Kidney (tissue), 14 donors: ENCODE data around the gene MPI. TPM values are rescaled to one million over a fixed set of nuclear protein-coding genes. Genes with fewer than 3 reads are reported as not detected.

Experiments used
- DNase-seq, 5 donors: peaks; one replicate each; pipeline ENCODE4 v3.0.0-alpha.2; 2013 to 2020
- FAIRE-seq: peaks from 2 replicates; lab custom pipeline; 2012; peaks lifted over from hg19 to GRCh38; lab: Jason Lieb, UNC
- H3K27ac ChIP-seq, 2 donors: one replicate each; pipeline ENCODE4 v1.7.0; 2013; ENCODE audit warnings: low read depth in 2 of 2, low read length in 2 of 2, inconsistent platforms in 1 of 2
- H3K27me3 ChIP-seq: one replicate; pipeline ENCODE4 v1.7.1; 2013; ENCODE audit warnings: low read length, inconsistent platforms; ENCODE audit not compliant: control insufficient read depth, insufficient read depth
- H3K36me3 ChIP-seq, 3 donors: one replicate each; pipeline versions ENCODE4 v1.7.0 to v1.7.1; 2013; ENCODE audit warnings: low read length in 3 of 3, control low read depth in 1 of 3, inconsistent platforms in 1 of 3; ENCODE audit not compliant: insufficient read depth in 3 of 3, control insufficient read depth in 2 of 3
- H3K4me1 ChIP-seq, 3 donors: one replicate each; pipeline versions ENCODE4 v1.7.0 to v1.7.1; 2013; ENCODE audit warnings: low read length in 3 of 3, inconsistent platforms in 1 of 3, low read depth in 1 of 3; ENCODE audit not compliant: control insufficient read depth in 2 of 3, insufficient read depth in 2 of 3
- H3K4me3 ChIP-seq, 3 donors: one replicate each; pipeline versions ENCODE4 v1.7.0 to v1.8.1; 2013; ENCODE audit warnings: low read length in 3 of 3, control low read depth in 1 of 3, inconsistent platforms in 1 of 3
- H3K9ac ChIP-seq, 3 donors: one replicate each; pipeline versions ENCODE4 v1.7.0 to v1.7.1; 2013; ENCODE audit warnings: low read length in 3 of 3, control low read depth in 1 of 3, inconsistent platforms in 1 of 3
- H3K9me3 ChIP-seq, 3 donors: one replicate each; pipeline versions ENCODE4 v1.7.0 to v1.7.1; 2013; ENCODE audit warnings: low read length in 3 of 3, control low read depth in 1 of 3, inconsistent platforms in 1 of 3; ENCODE audit not compliant: control insufficient read depth in 2 of 3, insufficient read depth in 1 of 3
- intact Hi-C: fragments of 100-400 bp; cut with DNase I; formaldehyde crosslinking; loops from one replicate; pipeline ENCODE4 v1.11.1; 2022
- polyA plus RNA-seq: library from polyadenylated mRNA; stranded (reverse); fragments of 350-450 nt; fragmentation: Illumina TruSeq; extraction: RNeasy Lipid Tissue Mini Kit (QIAGEN cat#74804); gene quantifications from one replicate; pipeline ENCODE4 v1.2.3, GENCODE V29; 2014; ENCODE audit warnings: low read depth, low replicate concordance; ENCODE audit not compliant: insufficient read depth
- total RNA-seq: library from RNA; stranded (reverse); fragmentation: NEBNext Ultra II Directional; extraction: Animal tissue kit (Norgen Biotek cat#: 25700); gene quantifications from one replicate; pipeline ENCODE4 v1.2.1, GENCODE V29; 2021
- TF ChIP-seq, protein P1 (sequence below): IDR thresholded peaks from 3 replicates; pipeline ENCODE4 v1.5.1; 2012; ENCODE audit warnings: mild to moderate bottlenecking, moderate library complexity, borderline replicate concordance; ENCODE audit not compliant: insufficient read depth; ENCODE audit errors: extremely low read depth
- donor health status: control.
- donor health status: control.
- donor health status: control.
- donor health status: control.
- donor health status: control.
- donor health status: DM: yes; HTN: yes; CAD: no.
- donor health status: Normal renal cell carcinoma (clear cell type).

The MPI gene
- total and polyA plus RNA-seq, 2 donors from 2014 or later = 33.7 to 52.0 TPM

DNA sequence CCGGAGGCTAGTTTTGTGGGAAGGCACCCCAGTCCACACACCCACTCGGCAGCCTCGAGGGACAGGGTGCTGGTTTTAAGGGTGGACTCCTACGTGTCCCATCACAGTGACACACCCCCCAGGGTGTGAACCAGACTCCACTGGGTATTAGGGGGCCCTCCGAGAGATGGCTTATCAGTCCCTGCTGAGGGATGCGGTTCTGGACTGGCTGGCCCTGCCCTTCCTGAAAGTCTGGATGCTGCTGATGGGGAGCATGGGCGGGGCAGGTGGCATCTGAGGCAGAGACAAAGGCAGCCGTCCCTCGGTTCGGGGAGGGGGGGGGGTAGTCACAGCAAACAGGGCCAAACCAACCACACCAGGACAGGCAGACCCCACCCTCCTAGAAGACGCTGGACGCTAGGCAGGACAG is 45.9 kb upstream of the MPI start:
- intact Hi-C loops = no loop called here
- Histone ChIP-seq H3K9ac (peak overlapping the region in 1 of 3 donors; percentile 73), H3K4me3 (no peak overlapping the region), H3K27me3 (no peaks in the 10 kb centered on the region), H3K9me3 (no peaks in the 10 kb centered on the region), H3K4me1 (peaks cover 0 to 43% (median 26%) of the 10 kb centered on the region in 3 donors), H3K27ac (peak overlapping the region; percentile 79 to 89), H3K36me3 (peaks cover 0 to 26% (median 10%) of the 10 kb centered on the region in 3 donors)
- TF ChIP-seq, protein P1, sequence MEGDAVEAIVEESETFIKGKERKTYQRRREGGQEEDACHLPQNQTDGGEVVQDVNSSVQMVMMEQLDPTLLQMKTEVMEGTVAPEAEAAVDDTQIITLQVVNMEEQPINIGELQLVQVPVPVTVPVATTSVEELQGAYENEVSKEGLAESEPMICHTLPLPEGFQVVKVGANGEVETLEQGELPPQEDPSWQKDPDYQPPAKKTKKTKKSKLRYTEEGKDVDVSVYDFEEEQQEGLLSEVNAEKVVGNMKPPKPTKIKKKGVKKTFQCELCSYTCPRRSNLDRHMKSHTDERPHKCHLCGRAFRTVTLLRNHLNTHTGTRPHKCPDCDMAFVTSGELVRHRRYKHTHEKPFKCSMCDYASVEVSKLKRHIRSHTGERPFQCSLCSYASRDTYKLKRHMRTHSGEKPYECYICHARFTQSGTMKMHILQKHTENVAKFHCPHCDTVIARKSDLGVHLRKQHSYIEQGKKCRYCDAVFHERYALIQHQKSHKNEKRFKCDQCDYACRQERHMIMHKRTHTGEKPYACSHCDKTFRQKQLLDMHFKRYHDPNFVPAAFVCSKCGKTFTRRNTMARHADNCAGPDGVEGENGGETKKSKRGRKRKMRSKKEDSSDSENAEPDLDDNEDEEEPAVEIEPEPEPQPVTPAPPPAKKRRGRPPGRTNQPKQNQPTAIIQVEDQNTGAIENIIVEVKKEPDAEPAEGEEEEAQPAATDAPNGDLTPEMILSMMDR = no peak
- FAIRE-seq (no peak), DNase-seq (peak in 2 of 5 donors; percentile 70 to 71)

GRCh38 chr15:74844319-74845207 is 45.3 kb upstream of the MPI start:
- H3K4me1 ChIP-seq = peaks cover 0 to 43% (median 26%) of the 10 kb centered on the region in 3 donors
- TF ChIP-seq, protein P1 = no peak
- no peak overlapping the region for H3K9ac ChIP-seq
- FAIRE-seq (no peak), DNase-seq (peak in 1 of 5 donors; percentile 41)
- H3K27me3 ChIP-seq = no peaks in the 10 kb centered on the region
- peak overlapping the region in 1 of 2 donors; percentile 15 for H3K27ac ChIP-seq
- no peak overlapping the region for H3K4me3 ChIP-seq
- H3K9me3 ChIP-seq = no peaks in the 10 kb centered on the region
- H3K36me3 ChIP-seq = peaks cover 0 to 25% (median 10%) of the 10 kb centered on the region in 3 donors
- intact Hi-C loops = no loop called here

DNA sequence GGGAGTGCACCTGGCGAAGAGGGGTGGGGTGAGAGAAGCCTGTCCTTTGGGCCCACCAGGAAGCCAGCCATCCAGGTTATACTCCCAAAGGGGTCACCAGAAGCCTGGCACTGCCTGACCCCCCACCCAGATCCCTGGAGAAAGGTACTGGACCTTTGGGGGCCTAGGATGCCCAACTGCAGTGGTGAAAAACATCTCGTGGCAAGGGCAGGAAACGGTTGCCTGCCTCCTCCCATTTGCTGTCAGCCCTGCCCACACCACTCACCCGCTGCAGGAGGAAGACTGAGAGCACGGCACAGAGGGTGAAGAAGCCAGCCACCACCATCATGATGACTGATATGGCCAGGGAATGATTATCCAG is 44.7 kb upstream of the MPI start:
- no peak overlapping the region for H3K4me3 ChIP-seq
- H3K36me3 ChIP-seq = peaks cover 0 to 27% (median 13%) of the 10 kb centered on the region in 3 donors
- H3K27ac ChIP-seq = no peak overlapping the region
- no peaks in the 10 kb centered on the region for H3K27me3 ChIP-seq
- FAIRE-seq (no peak), DNase-seq (peak in 1 of 5 donors; percentile 68)
- TF ChIP-seq, protein P1 = no peak
- intact Hi-C loops = no loop called here
- H3K9me3 ChIP-seq = no peaks in the 10 kb centered on the region
- H3K9ac ChIP-seq = no peak overlapping the region
- H3K4me1 ChIP-seq = peaks cover 0 to 43% (median 26%) of the 10 kb centered on the region in 3 donors
